HCT116 (cell line): Measurements from ENCODE around the gene CEP131.
A peak's percentile ranks its signal among the peaks of the same experiment; 100 is the strongest.

ENCODE experiments used
- JUND ChIP-seq: IDR thresholded peaks from 2 replicates; pipeline ENCODE4 v1.6.1; 2012
- POLR2AphosphoS5 ChIP-seq: IDR thresholded peaks from 2 replicates; pipeline ENCODE4 v1.6.1; 2011; ENCODE audit warnings: mild to moderate bottlenecking, low read depth, low read length, moderate library complexity
- TF ChIP-seq, protein P1 (sequence below), 3 experiments: fragments of 200-600 bp in 1 of 3; sonication (generic) in 1 of 3; IDR thresholded peaks in 2 of 3; conservative IDR thresholded peaks in 1 of 3; 2 replicates each; pipeline ENCODE4 v1.5.1; 2012 to 2017; ENCODE audit warnings: low read depth in 2 of 3, low read length in 2 of 3, antibody characterized with exemption in 1 of 3, borderline replicate concordance in 1 of 3, control low read depth in 1 of 3, mild to moderate bottlenecking in 1 of 3, mixed read lengths in 1 of 3, mixed run types in 1 of 3, moderate library complexity in 1 of 3; ENCODE audit not compliant: insufficient read depth in 1 of 3

GRCh38 chr17:81189670-81190530 is 32.9 kb downstream of the CEP131 start:
- TF ChIP-seq JUND (no peak), POLR2AphosphoS5 (no peak)
- TF ChIP-seq, protein P1, sequence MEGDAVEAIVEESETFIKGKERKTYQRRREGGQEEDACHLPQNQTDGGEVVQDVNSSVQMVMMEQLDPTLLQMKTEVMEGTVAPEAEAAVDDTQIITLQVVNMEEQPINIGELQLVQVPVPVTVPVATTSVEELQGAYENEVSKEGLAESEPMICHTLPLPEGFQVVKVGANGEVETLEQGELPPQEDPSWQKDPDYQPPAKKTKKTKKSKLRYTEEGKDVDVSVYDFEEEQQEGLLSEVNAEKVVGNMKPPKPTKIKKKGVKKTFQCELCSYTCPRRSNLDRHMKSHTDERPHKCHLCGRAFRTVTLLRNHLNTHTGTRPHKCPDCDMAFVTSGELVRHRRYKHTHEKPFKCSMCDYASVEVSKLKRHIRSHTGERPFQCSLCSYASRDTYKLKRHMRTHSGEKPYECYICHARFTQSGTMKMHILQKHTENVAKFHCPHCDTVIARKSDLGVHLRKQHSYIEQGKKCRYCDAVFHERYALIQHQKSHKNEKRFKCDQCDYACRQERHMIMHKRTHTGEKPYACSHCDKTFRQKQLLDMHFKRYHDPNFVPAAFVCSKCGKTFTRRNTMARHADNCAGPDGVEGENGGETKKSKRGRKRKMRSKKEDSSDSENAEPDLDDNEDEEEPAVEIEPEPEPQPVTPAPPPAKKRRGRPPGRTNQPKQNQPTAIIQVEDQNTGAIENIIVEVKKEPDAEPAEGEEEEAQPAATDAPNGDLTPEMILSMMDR (IDR thresholded peaks at IDR 0.05 in 2 of 3, conservative IDR thresholded peaks at IDR 0.05 in 1 of 3; ENCODE audit: borderline replicate concordance in 1 of 3, insufficient read depth in 1 of 3, low read depth in 2 of 3, low read length in 2 of 3) = peak; percentile 41 to 49 (median 44); a peak in 4 of 6 replicates
